GM19397 (cell line): ENCODE measurements around the gene RETREG1.

Experiments
- ATAC-seq: cut with Tn5 transposase; IDR thresholded peaks from one replicate; pipeline ENCODE4 v1.9.1; 2021; ENCODE audit warnings: mild to moderate bottlenecking, moderate library complexity; ENCODE audit not compliant: unreplicated experiment

RETREG1 gene

DNA sequence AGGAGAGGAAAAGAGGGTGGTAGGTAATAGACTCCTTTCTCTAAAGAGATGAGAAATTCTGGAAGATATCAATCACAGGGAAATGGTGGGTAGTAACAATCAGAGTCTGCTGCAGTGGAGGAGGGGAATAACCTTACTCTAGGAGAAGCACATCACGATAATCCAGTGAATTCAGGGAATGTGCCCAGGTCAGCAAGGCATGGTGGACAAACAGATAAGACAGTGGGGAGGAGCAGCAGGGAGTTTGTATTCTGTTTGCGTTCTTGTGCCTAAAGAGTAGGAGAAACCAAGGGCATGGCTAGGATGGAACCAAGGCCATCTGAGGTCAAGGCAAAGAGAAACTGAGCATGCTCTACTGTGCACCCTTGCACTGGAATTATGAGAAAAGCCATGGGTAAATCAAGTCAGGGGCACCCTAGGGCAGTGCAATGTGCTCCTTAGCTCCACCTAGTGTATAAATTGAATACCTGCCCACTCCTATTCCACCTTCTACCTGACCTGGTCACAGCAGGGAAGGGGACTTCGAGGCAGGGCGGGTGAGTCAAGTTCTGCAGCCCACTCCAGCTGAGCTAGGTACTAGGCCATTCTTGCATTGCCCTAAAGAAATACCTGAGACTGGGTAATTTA, 31.6 kb downstream of the RETREG1 start:
- no peak for ATAC-seq

DNA sequence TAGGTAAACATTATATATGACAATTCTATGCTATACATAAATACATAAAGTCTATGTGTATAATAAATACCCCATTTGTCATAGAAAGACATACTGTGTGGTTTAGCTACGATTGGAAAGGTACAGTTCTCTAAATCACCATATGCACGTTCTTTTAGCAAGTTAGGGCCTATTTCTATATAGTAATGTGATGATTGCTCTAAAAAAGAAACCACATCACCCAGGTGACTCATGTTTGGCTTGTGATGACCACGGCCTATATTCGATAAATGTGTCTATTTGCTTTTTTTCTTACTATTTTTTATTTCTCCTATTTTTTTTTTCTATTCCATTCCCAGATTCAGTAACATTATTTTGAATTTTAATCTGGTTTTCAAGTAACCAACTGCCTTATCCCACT, 34.7 kb downstream of the RETREG1 start:
- ATAC-seq: no peak

DNA sequence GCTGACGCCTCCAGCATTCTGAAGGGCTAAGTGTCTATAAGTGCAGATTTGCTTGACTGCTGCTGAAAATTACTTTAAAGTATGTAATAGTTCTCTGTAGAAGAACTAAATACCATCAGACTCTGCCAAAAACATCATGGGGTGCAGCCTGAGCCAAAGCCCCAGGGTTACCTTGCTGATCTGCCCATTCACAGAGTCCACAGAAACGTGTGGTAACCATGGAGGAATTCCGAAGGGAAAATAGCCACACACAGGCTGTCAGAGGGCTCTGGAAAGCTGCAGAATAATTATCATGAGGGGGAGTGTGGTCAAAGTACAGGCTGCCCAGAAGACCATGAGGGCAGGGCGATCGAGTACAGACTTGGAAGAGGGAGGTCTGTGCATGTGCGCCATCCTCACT, 36.4 kb downstream of the RETREG1 start:
- ATAC-seq: no peak

DNA sequence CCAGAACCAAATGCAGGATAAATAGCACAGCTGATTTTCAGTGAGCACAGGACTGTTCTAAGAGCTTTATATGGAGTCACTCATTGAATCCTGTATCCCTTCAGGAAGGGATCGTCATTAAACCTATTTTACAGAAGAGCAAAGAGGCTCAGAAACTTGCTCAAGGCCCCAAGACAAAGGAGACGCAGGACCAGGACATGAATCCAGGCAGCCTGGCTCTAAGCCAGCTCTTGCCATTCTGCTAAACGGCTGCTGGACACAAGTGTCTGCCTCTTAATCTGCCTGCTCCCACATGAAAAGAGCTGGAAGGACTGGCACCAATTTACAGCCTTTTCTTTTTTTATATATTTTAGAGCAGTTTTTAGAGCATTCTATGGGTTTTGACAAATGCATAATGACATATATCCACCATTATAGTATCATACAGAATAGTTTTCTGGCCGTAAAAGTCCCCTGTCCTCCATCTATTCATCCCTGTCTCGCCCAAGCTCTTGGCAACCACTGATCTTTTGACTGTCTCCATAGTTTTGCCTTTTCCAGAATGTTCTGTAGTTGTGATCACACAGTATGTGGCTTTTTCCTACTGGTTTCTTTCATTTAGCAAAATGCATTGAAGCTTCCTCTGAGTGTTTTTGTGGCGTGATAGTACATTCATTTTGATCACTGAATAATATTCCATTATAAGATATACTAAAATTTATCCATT, 37.5 kb downstream of the RETREG1 start:
- ATAC-seq: no peak

DNA sequence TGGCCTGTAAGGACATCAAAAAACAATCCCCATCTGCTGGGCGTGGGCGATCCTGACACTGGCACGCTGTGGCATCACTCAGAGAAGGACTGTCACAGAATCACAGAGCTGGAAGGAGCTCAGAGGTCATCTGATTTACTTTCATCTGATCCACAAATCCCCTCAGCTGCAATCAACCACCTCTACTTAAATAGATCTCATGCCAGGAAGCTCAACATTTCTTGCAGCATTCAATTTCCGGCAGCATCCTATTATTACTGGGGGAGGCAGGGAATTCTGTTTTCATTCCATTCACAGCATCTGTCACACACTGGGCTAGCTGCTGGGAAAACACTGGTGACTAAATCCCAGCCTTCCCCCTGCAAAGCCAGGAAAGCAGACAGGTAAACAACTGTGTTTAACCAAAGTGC, 38.3 kb downstream of the RETREG1 start:
- no peak for ATAC-seq

DNA sequence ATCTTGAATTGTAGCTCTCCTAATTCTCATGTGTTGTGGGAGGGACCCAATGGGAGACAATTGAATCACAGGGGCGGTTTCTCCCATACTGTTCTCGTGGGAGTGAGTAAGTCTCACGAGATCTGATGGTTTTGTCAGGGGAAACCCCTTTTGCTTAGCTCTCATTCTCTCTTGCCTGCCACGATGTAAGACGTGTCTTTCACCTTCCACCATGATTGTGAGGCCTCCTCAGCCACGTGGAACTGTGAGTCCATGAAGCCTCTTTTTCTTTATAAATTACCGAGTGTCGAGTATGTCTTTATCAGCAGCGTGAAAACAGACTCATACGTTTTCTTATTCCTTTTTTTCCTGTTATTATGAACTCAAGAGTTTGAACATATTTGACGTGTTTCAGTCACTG, 39.1 kb downstream of the RETREG1 start:
- ATAC-seq: no peak

DNA sequence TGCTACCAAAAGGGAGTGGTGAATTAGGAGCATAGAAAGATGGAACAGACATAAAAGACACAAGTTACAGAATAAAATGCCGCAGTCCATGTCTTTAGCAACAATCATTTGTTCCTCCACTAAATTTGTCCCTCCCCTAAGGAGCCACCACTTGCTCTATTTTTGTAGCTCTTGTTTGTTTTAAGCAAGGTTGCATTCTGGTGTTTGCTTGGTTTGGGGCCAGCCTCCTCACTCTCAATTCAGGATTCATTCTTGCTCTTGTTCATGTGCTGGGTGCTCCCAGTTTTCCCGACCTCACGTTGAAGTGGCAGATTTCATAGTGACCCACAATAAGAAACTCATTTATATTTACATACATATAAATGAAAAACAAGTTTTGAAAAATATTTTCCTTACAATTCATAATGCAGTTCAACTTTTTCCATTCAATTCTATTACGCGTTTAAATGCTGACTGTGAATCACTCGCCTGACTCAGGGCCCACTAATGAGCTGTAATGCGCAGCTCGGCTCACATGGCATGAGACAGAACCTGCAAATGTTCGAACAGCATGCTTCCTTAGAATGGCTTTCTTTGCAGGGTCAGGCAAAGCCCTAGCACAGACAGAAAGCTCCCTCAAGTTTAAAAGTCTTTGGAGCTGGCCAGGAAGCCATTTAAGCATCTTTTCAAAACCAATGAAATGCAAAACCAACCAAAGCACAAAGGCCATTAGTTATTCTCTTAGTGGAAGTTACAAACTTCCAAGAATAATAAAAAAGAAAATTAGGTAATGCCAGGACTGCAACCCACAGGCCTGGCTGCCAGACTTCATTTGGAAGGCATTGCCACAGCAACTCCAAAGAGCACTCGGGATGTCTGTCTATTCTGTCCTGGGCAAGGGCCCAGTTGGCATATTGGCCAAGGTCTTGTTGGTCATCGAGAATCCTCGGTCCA, 41.7 kb downstream of the RETREG1 start:
- no peak for ATAC-seq

DNA sequence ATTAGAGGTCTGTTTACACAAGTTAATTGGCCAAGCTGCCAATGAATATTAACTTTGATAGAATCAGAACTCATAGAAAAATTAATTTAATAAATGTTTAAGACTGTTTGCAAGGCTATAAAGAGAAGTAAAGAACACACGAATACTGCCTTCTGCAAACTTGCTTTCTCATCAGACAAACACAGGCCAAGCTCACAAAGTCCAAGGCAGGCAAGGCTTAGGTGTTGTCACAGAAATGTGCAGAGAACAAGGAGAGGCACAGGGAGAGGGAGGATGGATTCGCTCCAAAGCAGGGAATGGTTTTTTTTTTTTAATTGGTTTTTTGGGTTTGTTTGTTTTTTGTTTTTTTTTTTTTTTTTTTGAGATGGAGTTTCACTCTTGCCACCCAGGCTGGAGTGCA, 43.4 kb downstream of the RETREG1 start:
- no peak for ATAC-seq

DNA sequence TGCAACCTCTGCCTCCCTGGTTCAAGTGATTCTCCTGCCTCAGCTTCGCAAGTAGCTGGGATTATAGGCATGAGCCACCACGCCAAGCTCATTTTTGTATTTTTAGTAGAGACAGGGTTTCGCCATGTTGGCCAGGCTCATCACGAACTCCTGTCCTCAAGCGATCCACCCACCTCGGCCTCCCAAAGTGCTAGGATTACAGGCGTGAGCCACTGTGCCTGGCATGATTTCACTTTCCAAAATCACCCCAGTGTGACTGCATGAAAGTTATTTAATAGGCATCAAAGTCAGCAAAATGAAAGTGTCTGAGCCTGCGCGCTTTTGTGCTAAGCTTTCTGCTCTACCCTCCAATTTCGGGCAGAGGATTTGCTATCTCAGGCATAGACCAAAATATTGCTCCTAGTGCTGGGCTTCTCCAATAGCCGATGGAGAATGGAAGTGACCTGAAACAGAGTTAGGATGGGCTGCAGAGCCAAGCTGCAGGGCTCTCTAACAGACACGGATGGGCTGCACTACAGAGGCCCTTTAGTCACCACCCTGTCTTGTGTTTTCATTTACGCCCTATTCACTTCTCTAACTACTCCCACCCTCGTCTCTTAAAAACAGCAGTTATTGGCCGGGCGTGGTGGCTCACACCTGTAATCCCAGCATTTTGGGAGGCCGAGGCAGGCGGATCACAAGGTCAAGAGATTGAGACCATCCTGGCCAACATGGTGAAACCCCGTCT, 44.3 kb downstream of the RETREG1 start:
- no peak for ATAC-seq

DNA sequence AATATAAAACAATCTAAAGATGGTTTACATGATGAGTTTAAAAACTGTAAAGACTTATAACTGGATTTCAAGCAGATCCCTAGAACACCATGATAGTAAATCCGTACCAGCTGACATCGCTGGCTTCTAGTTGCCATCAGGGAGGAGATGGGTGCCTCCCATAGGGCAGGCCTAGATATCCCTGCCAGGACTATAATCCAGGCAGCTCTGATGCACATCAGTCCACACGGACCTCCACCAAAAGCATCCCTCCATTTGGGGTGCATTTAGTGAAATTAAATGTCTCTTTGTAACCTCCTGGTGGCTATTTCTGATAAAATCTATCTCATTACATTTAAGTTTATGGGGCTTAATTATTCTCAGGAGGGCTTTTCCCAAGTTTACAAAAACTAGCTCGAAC, 45.8 kb downstream of the RETREG1 start:
- ATAC-seq: no peak

DNA sequence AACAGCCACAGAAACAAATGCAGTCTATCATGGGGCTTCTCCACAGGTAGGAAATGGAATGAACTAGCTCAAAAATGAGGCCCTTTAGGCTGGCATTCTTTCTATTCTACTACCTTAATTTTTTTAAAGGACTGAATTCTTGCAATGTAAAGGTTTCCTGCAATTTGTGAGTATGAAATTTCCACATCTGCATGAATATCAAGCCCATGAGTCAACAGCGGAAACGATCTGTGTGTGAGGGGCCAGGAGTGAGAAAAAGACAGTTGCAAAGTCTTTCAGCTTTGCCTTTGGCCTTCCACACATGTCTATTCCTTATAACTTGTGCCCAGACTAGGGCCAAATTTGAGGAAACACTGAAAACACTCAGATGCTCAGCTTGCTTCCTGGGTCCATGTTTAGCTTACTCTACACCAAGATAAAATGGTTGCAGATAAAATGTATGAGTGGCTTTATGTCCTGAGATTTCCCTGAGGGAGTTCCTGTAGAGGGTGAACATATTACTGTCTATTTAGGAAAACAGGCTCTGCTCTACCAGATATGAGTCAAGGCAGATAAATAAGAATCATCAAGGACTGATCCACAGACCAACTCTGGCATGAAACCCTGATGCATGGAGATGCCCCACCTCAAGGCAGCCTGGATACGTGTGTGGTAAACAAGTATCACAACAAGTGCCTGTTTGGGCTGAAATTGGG, 46.5 kb downstream of the RETREG1 start:
- ATAC-seq: no peak

DNA sequence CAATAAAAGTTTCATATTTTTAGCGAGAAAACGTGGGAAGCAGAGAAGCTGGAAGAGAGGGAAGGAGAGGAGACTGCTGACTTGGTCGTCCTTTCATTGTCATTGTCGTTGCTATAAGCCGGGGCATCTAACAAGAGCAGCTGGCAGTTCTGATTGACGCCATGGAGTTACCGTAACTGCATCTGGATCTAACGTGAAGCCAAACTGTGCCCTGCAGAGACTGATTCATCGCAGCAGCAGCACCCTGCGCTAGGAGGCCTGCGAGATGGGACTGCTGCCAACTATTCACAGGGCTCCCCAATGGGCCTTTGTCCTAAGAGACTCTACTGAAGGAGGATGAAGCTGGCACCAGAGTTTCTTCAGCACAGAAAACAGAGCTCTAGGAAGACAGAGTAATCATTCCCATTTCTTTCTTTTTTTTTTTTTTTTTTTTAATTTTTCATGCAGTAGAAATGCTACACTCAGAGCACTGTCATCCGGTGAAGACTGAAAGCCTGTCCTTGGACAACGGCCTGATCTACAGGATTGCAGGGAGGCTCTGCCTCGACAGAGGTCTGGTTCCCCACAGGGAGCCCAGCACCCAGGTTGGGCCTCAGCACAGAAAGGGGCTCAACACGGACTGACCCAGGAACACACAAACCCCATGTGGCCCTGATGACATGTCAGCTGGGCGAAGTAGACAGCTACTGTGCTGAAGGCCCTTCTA, 47.8 kb downstream of the RETREG1 start:
- ATAC-seq: no peak

DNA sequence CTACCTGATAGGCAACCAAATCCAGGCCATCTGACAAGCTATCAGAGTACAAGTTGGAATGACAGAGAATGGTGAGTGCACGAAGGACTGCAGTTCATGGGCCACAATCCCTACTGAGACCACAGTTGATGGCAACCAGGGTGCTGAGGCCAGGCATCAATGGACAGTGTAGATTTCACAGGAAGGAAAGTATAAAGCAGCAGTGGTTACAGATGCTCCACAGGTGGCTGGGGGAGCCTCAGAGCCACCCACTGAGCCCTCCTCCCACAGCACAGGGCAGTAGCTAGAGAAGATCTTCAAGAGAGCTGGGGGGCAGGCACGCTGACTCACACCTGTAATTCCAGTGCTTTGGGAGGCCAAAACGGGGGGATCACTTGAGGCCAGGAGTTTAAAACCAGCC, 49.4 kb downstream of the RETREG1 start:
- no peak for ATAC-seq

DNA sequence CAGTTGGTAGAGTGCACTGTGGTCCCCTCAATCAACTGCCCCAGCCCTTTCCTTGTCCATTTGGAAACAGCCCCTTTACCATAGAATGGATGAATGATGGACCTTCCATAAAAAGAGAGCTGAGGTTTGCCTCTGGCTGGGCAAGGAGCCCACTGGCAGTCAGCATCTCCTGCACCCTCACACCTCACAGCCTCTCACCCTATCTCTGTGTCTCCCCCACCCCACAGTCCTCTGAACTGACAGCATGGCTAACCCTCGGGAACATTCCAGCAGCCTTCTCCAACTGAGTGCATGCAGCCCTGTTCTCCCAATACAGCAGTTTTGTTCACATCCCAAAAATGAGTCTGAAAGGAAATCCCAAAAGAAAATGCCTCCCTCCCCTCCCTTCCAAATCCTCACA, 51.7 kb downstream of the RETREG1 start:
- no peak for ATAC-seq

DNA sequence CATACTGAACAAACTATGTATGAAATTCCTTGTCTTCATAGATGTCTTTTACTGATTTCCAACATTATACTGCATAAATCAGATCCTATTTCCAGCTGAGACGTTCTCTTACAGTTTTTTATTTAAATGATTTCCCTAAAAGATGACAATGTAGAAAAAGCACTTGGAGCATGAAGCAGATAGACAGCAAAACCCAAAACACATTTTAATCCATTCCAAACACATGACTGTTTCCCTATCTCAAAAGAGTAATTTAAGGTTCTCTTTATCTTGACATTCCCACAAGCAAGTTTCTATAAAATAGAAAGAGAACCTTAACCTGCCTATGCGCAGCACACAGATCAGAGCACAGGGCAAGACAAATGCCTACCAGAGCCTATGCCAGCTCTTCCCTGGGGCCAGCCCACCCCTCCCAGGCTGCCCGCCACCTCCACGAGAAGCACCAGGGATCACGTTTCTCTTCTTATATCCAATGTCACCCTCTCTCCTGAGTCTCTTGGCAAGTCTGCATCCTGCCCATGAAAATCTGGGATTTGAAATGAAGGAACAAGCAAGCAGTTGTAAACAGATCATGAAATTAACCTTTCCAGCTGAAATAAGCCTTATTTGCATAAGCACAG, 52.4 kb downstream of the RETREG1 start:
- ATAC-seq: no peak

DNA sequence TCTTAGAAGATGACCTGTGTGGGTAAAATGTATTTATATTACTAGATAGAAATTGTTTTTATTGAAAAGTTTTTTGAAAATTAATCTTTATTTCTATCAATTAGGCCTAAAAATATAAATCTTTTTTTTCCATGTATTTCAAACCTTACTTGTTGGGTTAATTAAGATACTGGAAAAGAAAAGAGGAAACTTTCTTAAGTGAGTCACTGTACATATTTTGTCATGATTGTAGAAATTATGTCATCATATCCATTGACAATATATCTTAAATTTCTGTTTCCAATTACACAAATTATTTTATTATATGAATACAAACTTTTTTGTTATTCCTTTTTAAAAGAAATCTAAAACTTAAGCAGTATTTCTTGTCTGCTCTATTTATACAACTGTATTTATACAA, 53.1 kb downstream of the RETREG1 start:
- ATAC-seq: no peak

DNA sequence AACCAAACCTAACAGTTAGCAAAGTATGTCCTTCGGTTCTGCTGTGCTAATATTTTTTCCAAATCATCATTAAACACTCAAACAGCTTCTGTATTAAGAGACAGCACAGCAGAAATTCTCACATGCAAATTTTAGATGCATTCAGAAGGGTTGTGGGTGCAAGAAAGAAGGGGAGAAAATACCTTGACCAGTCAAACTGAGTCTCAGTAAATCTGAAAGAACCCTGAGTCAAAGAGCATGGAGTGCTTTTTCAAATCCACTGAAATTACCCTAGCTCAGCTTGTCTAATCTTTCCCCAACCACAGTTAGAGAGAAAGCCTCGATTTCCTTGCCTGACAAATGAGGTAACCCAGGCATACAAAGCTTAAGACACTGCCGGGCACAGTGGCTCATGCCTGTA, 55.1 kb downstream of the RETREG1 start:
- no peak for ATAC-seq

DNA sequence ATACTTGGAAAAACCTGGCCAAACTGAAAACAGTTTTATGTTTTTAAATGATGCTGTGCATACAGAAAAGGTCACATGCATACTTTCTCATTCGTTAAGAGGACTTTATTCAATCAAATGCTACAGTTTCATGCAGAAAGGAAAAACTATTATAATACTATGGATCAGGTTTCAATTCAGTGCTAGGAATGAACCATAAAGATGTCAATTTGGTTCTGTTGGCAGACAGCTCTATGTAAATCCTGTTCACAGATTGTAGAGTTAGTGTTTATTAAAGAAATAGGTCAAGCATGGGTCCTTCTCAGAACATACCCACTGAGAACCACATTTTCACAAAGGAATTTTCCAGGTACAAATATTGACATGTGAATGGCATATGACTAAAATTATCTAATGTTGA, 57.1 kb downstream of the RETREG1 start:
- ATAC-seq: no peak

DNA sequence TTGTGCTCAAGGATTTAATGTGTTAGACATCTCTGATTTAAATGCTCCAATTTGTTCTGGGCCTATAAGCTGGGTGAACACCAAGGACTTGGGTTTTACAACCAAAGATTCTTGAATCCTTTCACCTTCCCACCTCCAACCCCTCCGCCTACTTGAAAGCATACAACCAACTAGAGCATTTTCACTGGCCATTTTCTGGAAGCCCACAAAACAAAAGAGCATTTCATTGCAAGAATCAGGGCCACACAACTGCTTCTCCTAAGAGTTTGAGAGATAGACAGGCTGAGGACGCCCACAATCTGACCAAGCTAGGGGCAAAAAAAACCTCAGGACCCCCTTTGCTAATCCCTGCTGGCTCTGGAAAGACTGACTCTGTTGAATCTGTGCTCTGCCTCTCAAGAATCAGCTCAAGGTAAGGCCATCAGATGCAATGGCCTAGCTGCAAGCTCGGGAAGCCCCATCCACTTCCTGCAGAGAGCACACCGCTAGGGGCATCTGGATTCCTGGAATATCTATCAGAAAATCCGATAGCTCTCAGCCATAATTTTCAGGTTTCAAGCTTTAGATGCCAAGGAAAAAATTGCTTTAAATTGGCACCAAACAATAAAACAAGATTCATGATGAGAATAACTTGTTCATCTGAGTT, 57.7 kb downstream of the RETREG1 start:
- no peak for ATAC-seq
